Measurements from ENCODE around the gene STT3B. TPM values are rescaled to one million over a fixed set of nuclear protein-coding genes. Genes with fewer than 3 reads are reported as not detected.

Gene STT3B
- polyA plus RNA-seq, 1 donor: 125 TPM

DNA sequence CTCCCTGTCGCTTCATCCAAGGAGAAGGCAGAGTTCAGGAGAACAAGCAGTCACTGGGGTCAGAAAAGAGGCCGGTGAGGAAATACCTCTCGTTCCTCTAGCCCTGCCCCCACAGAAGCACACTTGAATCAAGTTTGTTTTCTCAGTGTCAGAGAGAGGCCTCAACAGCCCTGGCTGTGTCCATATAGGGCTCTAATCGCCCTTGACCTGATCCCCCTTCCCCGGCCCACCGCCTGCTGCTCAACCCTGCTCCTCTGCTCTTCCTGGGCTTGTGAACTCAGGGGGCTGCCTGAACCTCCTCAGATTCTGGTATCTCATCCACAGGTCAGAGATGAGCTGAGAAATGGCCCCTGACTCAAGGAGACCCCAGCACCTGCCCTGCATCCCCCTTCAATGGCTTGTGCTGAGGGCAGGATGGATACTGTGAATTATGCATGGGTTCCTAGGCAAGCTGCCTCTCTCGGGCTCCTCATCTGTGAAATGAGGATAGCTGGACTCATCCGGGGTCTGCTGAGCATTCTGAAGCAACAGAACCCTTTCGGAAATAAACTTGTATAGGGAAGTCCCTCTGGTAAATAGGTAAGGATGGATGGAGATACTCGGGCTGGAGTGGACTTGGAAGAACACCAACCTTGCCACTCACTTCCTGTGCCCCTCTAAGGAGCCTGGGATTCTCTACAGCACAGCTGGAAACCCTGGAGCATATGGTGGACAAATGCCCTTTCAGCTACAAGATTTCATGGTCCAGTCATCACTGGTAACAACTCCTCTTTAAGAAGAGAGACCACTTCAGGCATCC, 147.5 kb downstream of the STT3B start:
- H3K9me3 ChIP-seq (ENCODE audit: control insufficient read depth, low read depth, low read length): no peaks in the 10 kb centered on the region
- no peaks in the 10 kb centered on the region for H3K4me1 ChIP-seq (ENCODE audit: control insufficient read depth, insufficient read depth, low read length)
- peaks cover 16% of the 10 kb centered on the region for H3K36me3 ChIP-seq (ENCODE audit: control insufficient read depth, insufficient read depth, low read length)
- H3K27ac ChIP-seq (ENCODE audit: low read length): no peak overlapping the region
- no peak overlapping the region for H3K4me3 ChIP-seq (ENCODE audit: low read length)
- no peaks in the 10 kb centered on the region for H3K27me3 ChIP-seq (ENCODE audit: control insufficient read depth, insufficient read depth, low read length)
- no peak for DNase-seq
- no CpG with 5 or more reads among the region's 10 CpGs for WGBS (ENCODE audit: insufficient coverage, low lambda C conversion rate)
